Measurements from ENCODE around the gene MRPL22.
"Not testable (repeated sequence)": the region's sequence is repeated elsewhere in the genome, so short reads cannot be mapped to it uniquely, and the experiment has no call there.

Gene MRPL22

GRCh38 chr5:154995679-154996078 is 54.8 kb downstream of the MRPL22 start:
- peak; percentile 26 for DNase-seq (ENCODE audit: low spot score)

- DNase-seq (ENCODE audit: low spot score), result no peak
Measured at GRCh38 chr5:154997746-154998145, 56.9 kb downstream of the MRPL22 start.

GRCh38 chr5:154999865-155000264 is 59.0 kb downstream of the MRPL22 start:
- no peak for DNase-seq (ENCODE audit: low spot score)

- no peak for DNase-seq (ENCODE audit: low spot score)
Measured at GRCh38 chr5:155001523-155001922, 60.6 kb downstream of the MRPL22 start.

- DNase-seq (ENCODE audit: low spot score), result not testable (repeated sequence)
Measured at GRCh38 chr5:155002722-155003121, 61.8 kb downstream of the MRPL22 start.

- peak; percentile 16 for DNase-seq (ENCODE audit: low spot score)
Measured at GRCh38 chr5:155004138-155004744, 63.4 kb downstream of the MRPL22 start.

GRCh38 chr5:155006265-155006664 is 65.4 kb downstream of the MRPL22 start:
- DNase-seq (ENCODE audit: low spot score), result not testable (repeated sequence)

- DNase-seq (ENCODE audit: low spot score), result no peak
Measured at GRCh38 chr5:155008669-155009068, 67.8 kb downstream of the MRPL22 start.

GRCh38 chr5:155010881-155011280 is 70.0 kb downstream of the MRPL22 start:
- DNase-seq (ENCODE audit: low spot score), result no peak

- no peak for DNase-seq (ENCODE audit: low spot score)
Measured at GRCh38 chr5:155013526-155013925, 72.7 kb downstream of the MRPL22 start, which contains the start of gene KIF4B. TSS of gene KIF4B (plus strand) at chr5:155013755. CDS start at chr5:155013860, 105 bp downstream.

- DNase-seq (ENCODE audit: low spot score), result no peak
Measured at GRCh38 chr5:155015239-155015638, 74.4 kb downstream of the MRPL22 start.

GRCh38 chr5:155017610-155018009 is 76.7 kb downstream of the MRPL22 start:
- DNase-seq (ENCODE audit: low spot score), result no peak

All from NAMALWA (cell line).